HK-2 (cell line): ENCODE data around the gene IRF2BP1.
A peak's percentile ranks its signal among the peaks of the same experiment; 100 is the strongest.

Experiments
- DNase-seq: peaks from one replicate; pipeline ENCODE4 v3.0.0-alpha.2; 2018; ENCODE audit not compliant: unreplicated experiment

Gene IRF2BP1

GRCh38 chr19:45863335-45863839 lies 22.6 kb downstream of the IRF2BP1 start:
- no peak for DNase-seq

DNA sequence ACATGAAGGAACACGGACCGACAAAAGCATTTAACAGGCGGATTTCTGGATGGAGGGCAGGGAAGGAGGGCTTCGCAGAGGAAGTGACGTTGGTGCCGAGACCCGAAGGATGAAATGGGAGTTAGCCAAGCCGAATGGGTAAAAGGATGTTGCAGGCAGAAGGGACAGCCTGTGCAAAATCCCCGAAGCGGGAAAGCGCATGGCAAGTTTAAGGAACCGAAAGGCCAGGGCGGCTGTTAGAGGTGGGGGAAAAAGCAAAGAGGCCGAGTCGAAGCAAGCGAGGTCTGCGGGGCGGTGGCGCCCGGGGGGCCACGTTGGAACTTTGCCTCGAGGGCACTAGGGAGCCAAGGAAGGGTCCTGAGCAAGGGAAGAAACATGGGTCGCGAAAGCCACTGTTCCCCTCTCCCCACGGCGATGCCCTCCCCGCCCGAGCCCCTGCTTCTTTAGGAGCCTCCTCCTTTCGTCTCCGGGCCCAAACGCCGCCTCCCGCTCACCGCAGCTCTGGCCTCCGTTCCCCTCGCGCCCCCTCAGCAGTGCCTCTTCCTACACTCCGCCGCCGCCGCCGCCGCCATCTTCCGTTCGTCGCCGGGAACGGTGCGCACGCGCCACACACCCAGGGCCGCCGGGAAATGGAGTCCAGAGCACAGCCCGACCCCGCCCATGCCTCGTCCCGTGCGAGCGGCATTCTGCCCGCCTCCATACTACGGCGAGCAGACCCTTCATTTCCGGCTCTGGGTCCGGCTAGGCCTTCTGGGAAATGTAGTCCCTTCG lies 23.2 kb downstream of the IRF2BP1 start, which contains the start of gene SYMPK:
SYMPK (minus strand) TSS at position 584 of the 771 bp plus-strand sequence. CDS start 8,652 bp downstream, outside the sequence.
- peak; percentile 99 for DNase-seq

DNA sequence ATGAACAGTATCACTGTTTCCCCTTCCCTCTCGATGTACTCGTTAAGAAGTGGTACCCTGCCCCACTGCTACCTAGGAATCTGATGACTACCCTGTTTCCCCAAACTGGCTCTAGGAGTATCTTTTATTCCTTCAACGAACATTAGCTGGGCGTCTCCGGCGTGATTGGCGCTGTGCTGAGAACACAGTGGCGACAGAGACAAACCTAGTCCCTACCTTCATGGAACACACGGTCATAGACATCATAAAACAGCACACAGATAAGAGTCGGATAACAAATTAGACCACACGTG lies 23.7 kb downstream of the IRF2BP1 start:
- DNase-seq: no peak

- DNase-seq: no peak
Measured at GRCh38 chr19:45860359-45861259, 25.3 kb downstream of the IRF2BP1 start.

DNA sequence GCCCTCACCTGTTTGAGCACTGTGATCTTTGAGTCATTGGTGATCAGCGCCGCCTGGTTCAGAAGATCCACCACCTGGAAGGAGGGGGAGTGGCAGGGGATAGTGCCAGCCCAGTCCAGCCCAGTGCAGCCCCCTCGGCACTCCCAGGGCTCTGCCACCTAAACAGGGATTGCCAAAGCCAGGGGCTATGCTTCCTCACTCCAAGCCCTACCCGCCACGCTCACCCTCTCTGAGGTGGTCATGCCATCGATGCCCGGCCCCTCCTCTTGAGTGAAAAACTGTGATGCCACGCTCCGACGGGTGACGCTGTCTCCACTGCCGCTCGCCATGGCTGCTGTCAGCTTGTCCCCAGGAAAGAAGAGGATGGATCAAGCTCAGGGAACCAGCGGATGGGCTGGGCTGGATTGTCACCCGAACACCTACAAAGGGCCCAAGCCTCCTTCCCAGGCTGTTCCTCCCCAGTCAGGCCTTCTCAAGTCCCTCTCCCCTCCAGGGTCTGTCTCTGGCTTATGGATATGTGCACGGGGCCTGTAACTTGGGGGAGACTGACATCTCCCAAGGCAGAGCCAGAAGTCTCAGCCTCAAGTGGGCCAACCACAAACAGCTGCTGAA lies 31.7 kb downstream of the IRF2BP1 start:
- DNase-seq: no peak

GRCh38 chr19:45852983-45853382 lies 33.0 kb downstream of the IRF2BP1 start:
- DNase-seq: no peak

DNA sequence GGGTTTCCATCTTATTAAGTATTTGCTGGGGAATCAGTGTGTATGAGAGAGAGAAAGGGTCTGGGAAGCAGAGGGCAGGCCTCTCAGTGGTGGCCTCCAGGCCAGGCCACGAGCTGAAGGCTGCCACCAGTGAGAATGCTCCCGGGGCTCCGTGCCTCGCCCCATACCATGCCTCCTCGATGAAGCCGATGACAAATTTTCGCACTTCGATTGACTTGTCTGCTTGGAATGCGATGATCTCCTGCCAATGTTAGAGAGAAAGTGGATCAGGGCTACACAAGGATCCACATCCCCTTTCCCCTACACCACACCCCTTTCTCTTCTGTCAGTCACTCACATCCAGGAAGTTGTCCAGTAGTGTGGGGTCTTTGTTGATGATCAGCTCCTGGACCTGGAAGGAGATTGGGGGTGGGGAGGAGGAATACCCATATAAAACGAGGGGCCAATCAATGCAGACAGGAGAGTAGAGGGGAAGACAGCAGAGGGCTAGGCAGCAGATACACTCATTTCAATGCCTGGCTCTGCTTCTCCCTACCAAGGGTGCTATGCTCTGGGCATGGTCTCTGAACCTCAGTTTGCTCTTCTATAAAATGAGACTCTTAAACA lies 33.7 kb downstream of the IRF2BP1 start:
- DNase-seq: no peak

DNA sequence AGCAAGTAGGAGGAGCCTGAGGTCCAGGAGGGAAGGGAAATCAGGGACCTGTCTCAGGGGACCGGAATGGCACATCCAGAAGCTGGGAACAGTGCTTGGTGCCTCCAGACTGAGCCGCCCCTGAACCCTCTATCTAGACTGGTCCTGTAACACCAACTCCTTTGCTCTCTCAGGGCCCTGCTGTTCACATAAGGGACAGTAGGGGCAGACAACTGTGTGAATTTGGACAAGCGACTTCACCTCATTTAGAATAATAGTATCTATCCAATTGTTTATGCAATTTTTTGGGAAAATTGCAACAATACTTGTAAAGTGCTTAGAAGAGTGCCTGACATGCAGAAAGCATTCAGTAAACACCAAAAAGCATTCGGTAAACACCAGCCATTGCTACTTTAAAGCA lies 37.0 kb downstream of the IRF2BP1 start:
- no peak for DNase-seq

DNA sequence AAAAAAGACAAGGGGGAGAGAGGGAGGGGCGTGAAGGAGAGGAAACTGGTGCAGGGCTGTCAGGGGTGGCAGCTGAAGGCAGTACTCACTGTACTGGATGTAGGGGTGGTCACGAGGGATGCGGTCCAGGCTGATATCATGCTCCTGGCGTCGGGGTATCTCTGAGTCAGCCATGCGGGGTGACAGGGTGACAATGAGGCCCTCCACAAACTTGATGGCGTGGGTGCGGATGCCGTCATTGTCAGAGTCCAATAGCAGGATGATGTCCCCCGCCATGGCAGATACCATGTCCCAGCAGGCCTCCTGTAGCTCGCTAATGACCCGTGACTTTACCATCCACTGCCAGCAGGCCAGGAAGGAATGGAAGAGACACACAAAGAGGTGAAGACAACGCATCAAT lies 38.3 kb downstream of the IRF2BP1 start:
- DNase-seq: no peak

DNA sequence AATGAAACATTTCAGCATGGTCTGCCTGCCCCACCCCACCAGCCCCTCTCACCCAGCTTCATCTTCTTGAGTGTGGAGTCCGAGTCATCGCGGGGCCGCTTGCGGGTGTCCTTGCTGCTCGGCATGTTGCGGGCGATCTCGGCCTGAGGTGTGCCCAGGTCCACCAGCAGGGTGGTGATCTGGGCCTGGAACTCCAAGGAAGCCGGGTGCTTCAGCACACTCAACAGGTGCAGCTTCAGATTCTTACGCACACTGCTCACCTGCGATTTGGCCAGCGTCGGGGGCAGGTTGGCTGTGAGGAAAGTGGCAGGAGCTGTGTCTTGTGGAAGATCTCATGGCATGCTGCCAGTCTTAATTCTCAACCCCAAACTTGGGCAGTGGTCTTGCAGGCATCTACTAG lies 43.7 kb downstream of the IRF2BP1 start:
- no peak for DNase-seq

DNA sequence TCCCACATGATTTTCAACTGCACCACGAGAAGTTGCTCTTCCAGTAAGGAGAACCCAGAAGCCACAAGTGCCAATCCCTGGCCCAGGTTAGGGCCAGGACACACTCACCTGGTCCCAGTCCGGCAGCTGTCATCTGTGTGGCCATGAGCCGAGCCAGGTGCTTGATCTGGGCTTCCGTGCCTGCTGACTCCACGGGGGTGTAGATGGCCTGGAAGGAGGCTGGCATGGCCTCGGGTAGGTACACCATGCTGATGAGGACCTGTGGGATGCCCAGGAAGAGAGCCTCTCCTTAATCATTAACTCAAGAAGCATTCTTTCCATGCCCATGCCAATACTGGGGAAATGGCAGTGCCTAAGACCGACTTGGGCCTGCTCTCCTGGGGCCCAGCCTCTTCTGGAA lies 51.0 kb downstream of the IRF2BP1 start:
- no peak for DNase-seq
